Muscle of arm (tissue), 12 donors: ENCODE measurements around the gene CTSH. TPM values are rescaled to one million over a fixed set of nuclear protein-coding genes. Genes with fewer than 3 reads are reported as not detected.
A peak's percentile ranks its signal among the peaks of the same experiment; 100 is the strongest.
"Not testable (repeated sequence)": the region's sequence is repeated elsewhere in the genome, so short reads cannot be mapped to it uniquely, and the experiment has no call there.

ENCODE experiments used
- DNase-seq: peaks from one replicate; pipeline ENCODE4 v3.0.0-alpha.2; 2013
- polyA plus RNA-seq, 12 donors: library from polyadenylated mRNA; unstranded; fragments of 120-200 nt; gene quantifications; one replicate each; pipeline ENCODE4 v1.2.1, GENCODE V29; 2013; ENCODE audit not compliant: insufficient read length in 12 of 12

CTSH gene
- polyA plus RNA-seq, 12 donors, result 14.4 to 84.1 (median 27.4) TPM; not detected in 1

DNA sequence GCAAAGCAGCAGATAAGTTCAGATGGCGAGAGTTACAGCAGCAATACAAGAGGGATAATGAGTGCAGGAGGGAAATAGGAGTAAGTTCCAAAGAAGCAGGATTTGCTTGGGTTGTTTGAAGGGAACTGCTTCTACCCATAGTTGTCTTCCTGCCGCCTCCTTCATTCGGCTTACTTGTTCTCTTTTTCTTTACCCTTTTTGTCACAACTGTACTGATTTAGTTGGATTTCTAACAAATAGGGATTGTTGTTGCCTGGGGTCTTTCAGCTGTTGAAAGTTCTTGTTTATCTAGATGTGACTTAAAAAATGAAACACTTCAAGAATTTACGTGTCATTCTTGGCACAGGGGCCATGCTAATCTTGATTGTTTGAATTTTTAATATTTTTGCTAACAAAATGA, 46.3 kb downstream of the CTSH start:
- DNase-seq, result no peak

- no peak for DNase-seq
Measured at GRCh38 chr15:78895471-78895870, 49.4 kb downstream of the CTSH start.

DNA sequence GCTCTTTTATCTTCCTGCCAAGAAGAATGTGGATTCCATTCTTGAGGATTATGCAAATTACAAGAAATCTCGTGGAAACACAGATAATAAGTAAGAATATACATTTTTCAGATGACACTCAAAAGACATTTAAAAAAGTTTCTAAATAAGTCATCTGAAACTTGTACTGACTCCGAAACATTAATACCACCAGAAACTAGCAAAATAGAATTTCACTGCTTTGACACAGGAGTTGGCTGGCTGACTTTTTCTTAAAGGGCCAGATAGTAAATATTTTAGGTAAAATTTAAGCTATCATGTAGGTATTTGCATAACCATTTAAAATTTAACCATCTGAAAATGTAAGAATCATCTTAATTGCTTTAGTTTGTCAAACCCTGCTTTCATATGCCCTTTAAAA, 51.3 kb downstream of the CTSH start:
- DNase-seq, result no peak

DNA sequence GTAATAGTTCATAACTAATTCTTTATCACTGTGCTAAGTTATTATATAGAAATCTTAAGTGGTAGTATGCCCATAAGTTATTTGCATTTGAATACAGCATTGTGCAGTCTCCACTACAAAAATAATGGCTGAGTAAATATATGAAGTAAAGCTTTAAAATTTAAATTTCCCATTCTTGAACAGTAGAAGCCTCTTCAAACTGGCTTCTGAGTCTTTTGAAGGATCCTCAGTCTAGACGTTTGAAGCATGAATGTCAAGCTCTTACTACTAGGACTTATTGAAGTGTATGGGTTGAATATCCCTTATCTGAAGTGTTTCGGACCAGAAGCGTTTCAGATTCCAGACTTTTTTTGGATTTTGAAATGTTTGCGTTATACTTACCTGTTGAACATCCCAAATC, 55.8 kb downstream of the CTSH start:
- DNase-seq, result no peak

GRCh38 chr15:78881681-78882080, 63.2 kb downstream of the CTSH start:
- DNase-seq, result no peak

GRCh38 chr15:78880813-78881212, 64.0 kb downstream of the CTSH start:
- no peak for DNase-seq

DNA sequence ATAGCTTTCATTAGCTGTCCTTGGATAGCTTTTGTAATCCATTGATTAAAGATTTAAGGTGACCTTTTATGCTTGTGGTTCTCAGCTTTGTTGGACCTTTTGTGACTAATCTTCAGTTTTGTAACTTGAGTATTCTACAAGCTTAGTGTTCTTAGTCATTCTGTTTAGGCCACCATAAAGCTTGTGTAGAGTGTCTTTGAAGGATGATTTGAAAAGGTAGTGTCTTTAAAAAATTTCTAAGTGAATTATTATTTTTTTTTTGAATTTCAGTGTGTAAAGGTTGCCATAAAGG, 64.7 kb downstream of the CTSH start:
- DNase-seq, result no peak

DNA sequence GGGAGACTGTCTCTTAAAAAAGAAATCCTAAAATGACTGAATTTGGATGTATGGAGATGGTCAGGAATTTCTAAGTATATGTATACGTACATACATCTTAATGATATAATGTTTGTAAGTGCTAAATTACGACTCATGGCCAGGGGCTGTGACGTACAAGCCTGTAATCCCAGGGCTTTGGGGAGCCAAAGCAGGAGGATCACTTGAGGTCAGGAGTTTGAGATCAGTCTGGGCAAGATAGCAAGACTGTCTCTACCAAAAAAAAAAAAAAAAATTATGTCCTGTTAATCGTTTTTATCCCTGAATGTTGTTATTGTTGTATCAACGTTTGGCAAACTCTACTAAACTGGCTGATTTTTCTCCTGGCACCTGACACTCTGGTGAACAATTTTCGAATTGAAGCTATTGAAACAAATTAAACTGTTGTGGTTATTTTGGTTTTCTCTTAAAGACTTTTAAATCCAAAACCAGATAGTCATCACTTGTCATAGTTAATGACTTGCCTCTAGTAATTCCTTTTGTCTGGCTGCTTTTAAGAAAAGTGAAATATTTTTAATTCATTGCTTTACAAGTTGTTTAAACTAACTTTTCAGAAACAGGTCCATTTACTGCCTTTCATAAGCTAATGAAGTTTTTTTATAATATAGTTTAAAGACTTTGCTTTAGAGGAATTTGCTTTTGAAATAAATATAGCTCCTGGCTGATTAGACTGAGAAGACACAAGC, 65.2 kb downstream of the CTSH start:
- no peak for DNase-seq

- DNase-seq, result no peak
Measured at GRCh38 chr15:78878356-78878755, 66.5 kb downstream of the CTSH start.

GRCh38 chr15:78876954-78877353, 67.9 kb downstream of the CTSH start:
- DNase-seq, result not testable (repeated sequence)

- no peak for DNase-seq
Measured at GRCh38 chr15:78875107-78875914, 69.5 kb downstream of the CTSH start.

GRCh38 chr15:78873793-78874765, 70.8 kb downstream of the CTSH start:
- DNase-seq, result peak; percentile 35

DNA sequence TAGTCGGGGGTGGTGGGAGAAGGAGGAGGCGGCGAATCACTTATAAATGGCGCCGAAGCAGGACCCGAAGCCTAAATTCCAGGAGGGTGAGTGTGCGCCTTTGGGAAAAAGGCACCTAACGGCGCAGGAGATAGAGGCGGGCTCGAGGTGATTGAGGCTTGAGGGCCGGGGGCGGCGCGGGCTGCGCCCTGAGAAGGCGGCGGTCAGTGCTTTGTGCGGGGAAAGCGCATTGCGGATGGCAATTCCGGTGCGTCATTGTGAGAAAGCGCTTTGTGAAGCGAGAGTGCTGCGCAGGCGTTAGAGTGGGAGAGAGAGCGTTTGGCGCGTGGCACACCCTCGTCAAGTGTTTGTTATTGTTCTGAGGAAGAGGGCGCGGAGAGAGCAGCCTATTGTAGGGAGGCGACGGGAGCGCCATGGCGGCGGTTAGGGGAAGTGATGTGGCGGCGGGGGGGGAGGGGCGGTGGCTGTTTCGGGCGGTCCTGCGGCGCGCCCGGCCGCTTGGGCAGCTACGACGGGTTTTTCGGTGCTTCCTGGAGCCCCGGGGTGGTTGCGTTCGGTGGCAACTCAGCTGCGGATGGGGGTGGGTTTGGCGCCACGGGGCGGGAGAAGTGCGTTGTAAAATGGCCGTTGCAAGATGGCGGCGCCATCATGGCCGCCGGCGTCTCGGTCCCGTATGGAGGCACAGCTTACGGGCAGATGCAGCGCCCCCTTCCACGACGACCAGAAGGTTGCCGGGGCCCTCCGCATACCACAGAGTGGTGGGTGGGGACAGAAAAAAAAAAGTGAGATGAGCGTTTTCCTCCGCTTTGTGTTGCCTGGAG, 71.7 kb downstream of the CTSH start:
- peak; percentile 88 for DNase-seq

DNA sequence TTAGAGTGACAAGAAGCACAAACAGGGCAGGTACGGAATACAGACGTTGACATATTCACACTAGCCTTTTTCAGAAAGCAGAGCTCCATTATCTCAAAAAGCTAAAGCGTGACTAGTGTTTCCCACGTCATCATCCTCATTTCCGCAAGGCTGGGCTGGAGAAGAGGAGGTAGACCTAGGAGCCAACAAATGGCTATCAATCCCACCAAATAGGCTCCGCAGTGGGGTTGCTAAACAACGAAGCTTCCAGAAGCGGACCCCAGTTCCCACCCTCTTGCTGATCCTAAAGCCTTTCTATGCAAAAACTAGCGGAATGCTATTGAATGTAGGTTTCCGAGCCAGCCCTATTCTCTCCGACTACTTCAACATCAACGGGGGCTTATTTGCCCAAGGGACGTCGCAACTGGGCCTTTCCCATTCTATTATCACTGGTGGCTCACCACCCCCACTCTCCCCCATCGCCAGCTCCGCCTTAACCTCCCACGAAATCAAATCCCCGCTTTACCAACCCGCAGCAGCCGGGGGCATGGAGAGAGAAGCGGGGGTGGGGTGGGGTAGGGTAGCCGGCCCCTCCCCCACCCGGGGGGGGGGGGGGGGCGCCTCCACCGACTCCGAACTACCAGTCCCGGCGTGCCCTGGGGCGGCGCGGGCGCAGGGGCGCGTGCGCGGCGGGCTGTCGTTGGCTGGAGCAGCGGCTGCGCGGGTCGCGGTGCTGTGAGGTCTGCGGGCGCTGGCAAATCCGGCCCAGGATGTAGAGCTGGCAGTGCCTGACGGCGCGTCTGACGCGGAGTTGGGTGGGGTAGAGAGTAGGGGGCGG, 72.5 kb downstream of the CTSH start, which contains the start of gene MORF4L1:
Gene MORF4L1, plus strand, starts transcription at position 736 of the 817 bp plus-strand sequence. CDS start 128 bp downstream, outside the sequence.
- peak; percentile 95 for DNase-seq

- DNase-seq, result not testable (repeated sequence)
Measured at GRCh38 chr15:78871483-78872127, 73.2 kb downstream of the CTSH start.
